Loucy (cell line): ENCODE results near the gene SMIM21.

Experiments
- CTCF ChIP-seq: fragments of 200-600 bp; sonication (generic); conservative IDR thresholded peaks from 2 replicates; pipeline ENCODE4 v1.5.1; 2014; ENCODE audit warnings: mild to moderate bottlenecking, antibody characterized with exemption, low read length
- EZH2phosphoT487 ChIP-seq: fragments of 200-600 bp; IDR thresholded peaks from 2 replicates; pipeline ENCODE4 v1.6.1; 2018; ENCODE audit warnings: antibody characterized with exemption, mild to moderate bottlenecking, moderate library complexity, borderline replicate concordance

DNA sequence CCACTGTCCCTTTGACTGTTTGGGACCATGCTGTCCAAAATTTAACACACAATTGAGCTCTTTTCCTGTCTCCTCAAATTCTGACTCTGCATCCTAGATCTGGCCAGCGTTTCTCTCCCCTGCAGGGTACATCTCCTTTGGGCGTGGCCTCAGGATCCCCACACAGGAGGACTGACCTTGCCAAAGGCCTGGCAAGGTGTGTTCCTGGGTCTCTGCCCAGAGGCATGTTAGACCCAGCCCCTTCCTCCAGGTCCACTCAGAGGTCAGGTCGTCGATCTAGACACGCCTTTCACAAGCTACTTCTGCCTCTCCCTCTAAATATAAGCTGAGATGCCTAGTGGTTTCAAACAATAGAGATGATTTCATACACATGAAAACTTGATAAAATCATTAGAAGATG is 45.4 kb upstream of the SMIM21 start:
- no peak for TF ChIP-seq CTCF
- no peak for TF ChIP-seq EZH2phosphoT487
